ENCODE data around the gene CDH13.

The CDH13 gene

GRCh38 chr16:82628711-82629110, 1.9 kb downstream of the CDH13 start:
- no peak for DNase-seq

GRCh38 chr16:82629441-82630027, 2.8 kb downstream of the CDH13 start:
- DNase-seq: no peak

- DNase-seq: no peak
Observed at GRCh38 chr16:82630219-82630618, 3.5 kb downstream of the CDH13 start.

GRCh38 chr16:82630688-82631087, 3.9 kb downstream of the CDH13 start:
- no peak for DNase-seq

- no peak for DNase-seq
Observed at GRCh38 chr16:82631701-82632685, 5.2 kb downstream of the CDH13 start.

- DNase-seq: no peak
Observed at GRCh38 chr16:82633964-82634600, 7.3 kb downstream of the CDH13 start.

GRCh38 chr16:82634955-82635610, 8.3 kb downstream of the CDH13 start:
- DNase-seq: no peak

- no peak for DNase-seq
Observed at GRCh38 chr16:82636485-82636884, 9.7 kb downstream of the CDH13 start.

GRCh38 chr16:82636958-82637357, 10.2 kb downstream of the CDH13 start:
- DNase-seq: no peak

GRCh38 chr16:82638095-82638798, 11.5 kb downstream of the CDH13 start:
- DNase-seq: no peak

- no peak for DNase-seq
Observed at GRCh38 chr16:82639263-82639662, 12.5 kb downstream of the CDH13 start.

- peak; percentile 16 for DNase-seq
Observed at GRCh38 chr16:82639666-82640336, 13.0 kb downstream of the CDH13 start.

- no peak for DNase-seq
Observed at GRCh38 chr16:82641336-82641984, 14.7 kb downstream of the CDH13 start.

- no peak for DNase-seq
Observed at GRCh38 chr16:82643136-82643535, 16.4 kb downstream of the CDH13 start.

- DNase-seq: no peak
Observed at GRCh38 chr16:82643936-82644630, 17.3 kb downstream of the CDH13 start.

- no peak for DNase-seq
Observed at GRCh38 chr16:82646504-82646903, 19.7 kb downstream of the CDH13 start.

GRCh38 chr16:82649766-82650165, 23.0 kb downstream of the CDH13 start:
- no peak for DNase-seq

- no peak for DNase-seq
Observed at GRCh38 chr16:82650804-82651203, 24.0 kb downstream of the CDH13 start.

GRCh38 chr16:82651921-82652601, 25.3 kb downstream of the CDH13 start:
- DNase-seq: no peak

GRCh38 chr16:82652826-82653225, 26.1 kb downstream of the CDH13 start:
- DNase-seq: no peak

Measured in inflammatory macrophage treated with lipopolysaccharide for 4 hours (primary cell).